HFF-Myc (cell line): ENCODE results near the gene GSAP.

Experiments
- DNase-seq: peaks from one replicate; pipeline ENCODE4 v3.0.0-alpha.2; 2011; ENCODE audit warnings: low read depth; ENCODE audit errors: extremely low read depth
- H3K4me3 ChIP-seq: replicated peaks from 2 replicates; pipeline ENCODE4 v1.5.1; 2011; ENCODE audit warnings: low read depth, mild to moderate bottlenecking, control low read depth, low read length
- TF ChIP-seq, protein P1 (sequence below): IDR thresholded peaks from 2 replicates; pipeline ENCODE4 v1.5.1; 2012; ENCODE audit warnings: mild to moderate bottlenecking, low read depth, low read length, control low read depth; ENCODE audit errors: missing control alignments

Gene GSAP

DNA sequence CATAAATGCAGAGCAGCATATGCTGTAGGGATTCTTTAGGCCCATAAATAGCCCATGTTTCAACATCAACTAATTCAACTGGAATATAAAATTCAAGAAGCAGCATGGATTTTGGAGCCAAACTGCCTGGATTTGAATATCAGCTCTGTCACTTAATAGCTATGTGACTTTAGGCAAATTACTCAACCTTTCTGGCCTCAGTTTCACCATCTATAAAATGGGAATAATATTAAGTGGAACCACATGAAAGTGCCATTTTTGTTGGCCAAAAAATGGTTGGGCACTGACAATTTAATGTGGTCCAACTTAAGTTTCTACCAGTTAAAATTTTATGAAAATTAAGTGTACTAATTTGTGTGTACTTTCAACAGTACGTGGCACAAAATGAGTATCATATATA is 98.1 kb downstream of the GSAP start:
- no peak overlapping the region for H3K4me3 ChIP-seq
- TF ChIP-seq, protein P1, sequence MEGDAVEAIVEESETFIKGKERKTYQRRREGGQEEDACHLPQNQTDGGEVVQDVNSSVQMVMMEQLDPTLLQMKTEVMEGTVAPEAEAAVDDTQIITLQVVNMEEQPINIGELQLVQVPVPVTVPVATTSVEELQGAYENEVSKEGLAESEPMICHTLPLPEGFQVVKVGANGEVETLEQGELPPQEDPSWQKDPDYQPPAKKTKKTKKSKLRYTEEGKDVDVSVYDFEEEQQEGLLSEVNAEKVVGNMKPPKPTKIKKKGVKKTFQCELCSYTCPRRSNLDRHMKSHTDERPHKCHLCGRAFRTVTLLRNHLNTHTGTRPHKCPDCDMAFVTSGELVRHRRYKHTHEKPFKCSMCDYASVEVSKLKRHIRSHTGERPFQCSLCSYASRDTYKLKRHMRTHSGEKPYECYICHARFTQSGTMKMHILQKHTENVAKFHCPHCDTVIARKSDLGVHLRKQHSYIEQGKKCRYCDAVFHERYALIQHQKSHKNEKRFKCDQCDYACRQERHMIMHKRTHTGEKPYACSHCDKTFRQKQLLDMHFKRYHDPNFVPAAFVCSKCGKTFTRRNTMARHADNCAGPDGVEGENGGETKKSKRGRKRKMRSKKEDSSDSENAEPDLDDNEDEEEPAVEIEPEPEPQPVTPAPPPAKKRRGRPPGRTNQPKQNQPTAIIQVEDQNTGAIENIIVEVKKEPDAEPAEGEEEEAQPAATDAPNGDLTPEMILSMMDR, result no peak
- DNase-seq, result no peak

DNA sequence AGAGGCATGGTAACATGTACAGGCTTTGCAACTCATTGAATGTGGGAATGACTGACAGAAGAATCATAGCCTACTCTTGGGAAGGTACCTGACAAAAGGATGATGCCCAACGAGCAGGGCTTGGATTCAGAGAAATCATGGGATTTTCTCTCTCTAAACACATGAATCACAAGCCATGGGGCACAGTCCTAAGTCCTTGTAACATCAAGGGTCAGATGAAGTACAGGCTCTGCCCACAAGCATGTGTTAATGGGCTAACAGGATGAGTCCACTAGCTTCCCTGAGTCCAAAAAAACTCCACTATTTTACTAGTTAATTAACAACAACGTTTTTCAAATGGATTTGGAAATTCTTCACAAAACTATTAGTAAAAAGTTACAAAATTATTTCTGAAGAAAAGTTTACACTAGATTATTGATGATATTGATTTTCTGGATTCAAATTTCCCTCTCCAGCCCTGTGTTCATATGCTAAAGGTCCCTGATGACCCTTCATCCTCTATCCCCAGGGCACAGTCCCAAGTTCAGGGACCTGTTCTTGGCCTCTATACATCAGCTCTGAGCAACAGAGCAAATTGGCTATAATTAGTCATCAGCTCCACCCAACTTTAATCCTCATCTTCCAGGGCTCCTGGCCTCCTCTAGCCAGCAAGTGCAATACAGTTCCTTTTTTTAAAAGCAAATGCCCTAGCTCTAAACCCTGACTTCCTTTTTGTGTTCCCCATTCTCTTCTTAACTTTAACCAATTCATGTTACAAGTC is 99.8 kb downstream of the GSAP start:
- no peak overlapping the region for H3K4me3 ChIP-seq
- TF ChIP-seq, protein P1, result no peak
- DNase-seq, result no peak

GRCh38 chr7:77315182-77315591 is 101.0 kb downstream of the GSAP start:
- TF ChIP-seq, protein P1, result no peak
- DNase-seq, result no peak
- no peak overlapping the region for H3K4me3 ChIP-seq

- no peak overlapping the region for H3K4me3 ChIP-seq
- DNase-seq, result no peak
- TF ChIP-seq, protein P1, result no peak
Observed at GRCh38 chr7:77313876-77314480, 102.2 kb downstream of the GSAP start.

GRCh38 chr7:77313085-77313484 is 103.1 kb downstream of the GSAP start:
- TF ChIP-seq, protein P1, result no peak
- no peak overlapping the region for H3K4me3 ChIP-seq
- no peak for DNase-seq

- H3K4me3 ChIP-seq, result no peak overlapping the region
- TF ChIP-seq, protein P1, result no peak
- DNase-seq, result no peak
Observed at GRCh38 chr7:77310982-77311381, 105.2 kb downstream of the GSAP start.
